ENCODE results near the gene BUD13.
A peak's percentile ranks its signal among the peaks of the same experiment; 100 is the strongest.

Gene BUD13

GRCh38 chr11:116740741-116741140 is 32.0 kb downstream of the BUD13 start:
- Histone ChIP-seq H3K36me3 (ENCODE audit: control insufficient read depth in 2 of 2, insufficient read depth in 1 of 2, low read length in 2 of 2) (peaks cover 0 to 9% of the 10 kb centered on the region in 2 experiments; a peak in 1 of 3 replicates), H3K9me3 (ENCODE audit: control insufficient read depth, insufficient read depth, low read depth, low read length) (no peaks in the 10 kb centered on the region), H3K4me3 (ENCODE audit: low read depth, low read length) (no peak overlapping the region), H3K4me1 (ENCODE audit: control insufficient read depth, insufficient read depth, low read length) (no peaks in the 10 kb centered on the region), H3K27ac (ENCODE audit: extremely low read depth, low read depth, low read length) (no peak overlapping the region)
- TF ChIP-seq ZBTB20 (tag by site-specific recombination; IDR thresholded peaks at IDR 0.05) (no peak), ZFP37 (tag by site-specific recombination; IDR thresholded peaks at IDR 0.05) (no peak), ZNF157 (tag by site-specific recombination; IDR thresholded peaks at IDR 0.05) (no peak), KLF1 (tag by site-specific recombination; IDR thresholded peaks at IDR 0.05) (no peak), HIC1 (tag by site-specific recombination; IDR thresholded peaks at IDR 0.05) (no peak), SP7 (tag by site-specific recombination; IDR thresholded peaks at IDR 0.05) (no peak), ZNF585B (tag by site-specific recombination; IDR thresholded peaks at IDR 0.05) (no peak), ZNF18 (tag by site-specific recombination; IDR thresholded peaks at IDR 0.05) (no peak), ZNF707 (tag by site-specific recombination; IDR thresholded peaks at IDR 0.05) (no peak), ZNF792 (tag by site-specific recombination; IDR thresholded peaks at IDR 0.05) (no peak), ZNF660 (tag by site-specific recombination; IDR thresholded peaks at IDR 0.05) (no peak), ZNF600 (tag by site-specific recombination; IDR thresholded peaks at IDR 0.05) (no peak), ZNF133 (tag by site-specific recombination; IDR thresholded peaks at IDR 0.05) (no peak), ZSCAN23 (tag by site-specific recombination; IDR thresholded peaks at IDR 0.05) (no peak), ZFHX2 (tag by site-specific recombination; conservative IDR thresholded peaks at IDR 0.05) (no peak), ZBTB17 (tag by site-specific recombination; IDR thresholded peaks at IDR 0.05) (no peak)
- ChIA-PET CTCF (interaction anchor here (0.6 to 4.6 kb wide), 4 partner anchors 8 to 34 kb away, joined by 3 to 72 read pairs (median 26); no protein-coding TSS in a partner anchor), POLR2A (no interaction called here)

GRCh38 chr11:116738975-116739374 is 33.8 kb downstream of the BUD13 start:
- TF ChIP-seq REST (tag by site-specific recombination; IDR thresholded peaks at IDR 0.05) (no peak), ZFHX2 (tag by site-specific recombination; conservative IDR thresholded peaks at IDR 0.05) (peak; percentile 76), EGR2 (tag by site-specific recombination; IDR thresholded peaks at IDR 0.05; ENCODE audit: low read depth) (peak; percentile 80), ZNF776 (tag by site-specific recombination; IDR thresholded peaks at IDR 0.05; ENCODE audit: borderline replicate concordance) (no peak), ZNF138 (tag by site-specific recombination; IDR thresholded peaks at IDR 0.05; ENCODE audit: borderline replicate concordance) (no peak)
- H3K4me3 ChIP-seq (ENCODE audit: low read depth, low read length), result no peak overlapping the region
- H3K36me3 ChIP-seq (ENCODE audit: control insufficient read depth in 2 of 2, insufficient read depth in 1 of 2, low read length in 2 of 2), result peaks cover 0 to 1% of the 10 kb centered on the region in 2 experiments; a peak in 1 of 3 replicates
- no peak overlapping the region for H3K27ac ChIP-seq (ENCODE audit: extremely low read depth, low read depth, low read length)
- POLR2A ChIA-PET, result no interaction called here
- H3K9me3 ChIP-seq (ENCODE audit: control insufficient read depth, insufficient read depth, low read depth, low read length), result no peaks in the 10 kb centered on the region
- H3K4me1 ChIP-seq (ENCODE audit: control insufficient read depth, insufficient read depth, low read length), result no peaks in the 10 kb centered on the region
- CTCF ChIA-PET, result interaction anchor here (0.6 to 2.0 kb wide), 2 partner anchors 351 to 367 kb away, joined by 6 to 7 read pairs; no protein-coding TSS in a partner anchor
